Skeletal muscle satellite cell (primary cell): ENCODE data around the gene CHD5.

ENCODE experiments used
- H3K27me3 ChIP-seq: 2 replicates; pipeline ENCODE4 v1.7.0; 2013; ENCODE audit warnings: low read length; ENCODE audit not compliant: control insufficient read depth, insufficient read depth
- H3K36me3 ChIP-seq: 2 replicates; pipeline ENCODE4 v1.7.0; 2013; ENCODE audit warnings: mild to moderate bottlenecking, control low read depth, low read length; ENCODE audit not compliant: insufficient read depth
- H3K4me1 ChIP-seq: 2 replicates; pipeline ENCODE4 v1.7.0; 2013; ENCODE audit warnings: low read length; ENCODE audit not compliant: control insufficient read depth, insufficient read depth
- H3K4me2 ChIP-seq: 2 replicates; pipeline ENCODE4 v1.7.0; 2013; ENCODE audit warnings: mild to moderate bottlenecking, low read length
- H3K4me3 ChIP-seq: 2 replicates; pipeline ENCODE4 v1.7.0; 2013; ENCODE audit warnings: low read length
- H3K9ac ChIP-seq: 2 replicates; pipeline ENCODE4 v1.7.0; 2013; ENCODE audit warnings: mild to moderate bottlenecking, low read depth, low read length, moderate library complexity
- H3K9me3 ChIP-seq: replicated peaks from 2 replicates; pipeline ENCODE4 v1.7.0; 2013; ENCODE audit warnings: mild to moderate bottlenecking, control low read depth, low read length

The CHD5 gene

GRCh38 chr1:6126521-6127067, 53.5 kb downstream of the CHD5 start:
- no peaks in the 10 kb centered on the region for H3K9me3 ChIP-seq
- H3K36me3 ChIP-seq: no peaks in the 10 kb centered on the region
- peaks cover 17% of the 10 kb centered on the region for H3K27me3 ChIP-seq
- H3K4me3 ChIP-seq: no peak overlapping the region
- peaks cover 2% of the 10 kb centered on the region for H3K4me1 ChIP-seq
- H3K4me2 ChIP-seq: no peak overlapping the region
- H3K9ac ChIP-seq: no peak overlapping the region

GRCh38 chr1:6126028-6126427, 54.1 kb downstream of the CHD5 start:
- Histone ChIP-seq H3K4me2 (no peak overlapping the region), H3K9ac (no peak overlapping the region), H3K36me3 (no peaks in the 10 kb centered on the region), H3K27me3 (peaks cover 11% of the 10 kb centered on the region), H3K4me1 (peaks cover 2% of the 10 kb centered on the region), H3K9me3 (no peaks in the 10 kb centered on the region), H3K4me3 (no peak overlapping the region)

- peaks cover 2% of the 10 kb centered on the region for H3K4me1 ChIP-seq
- peaks cover 9% of the 10 kb centered on the region for H3K27me3 ChIP-seq
- no peaks in the 10 kb centered on the region for H3K9me3 ChIP-seq
- no peak overlapping the region for H3K4me3 ChIP-seq
- H3K4me2 ChIP-seq: no peak overlapping the region
- no peaks in the 10 kb centered on the region for H3K36me3 ChIP-seq
- H3K9ac ChIP-seq: no peak overlapping the region
These were observed 54.8 kb downstream of the CHD5 start for GRCh38 chr1:6125366-6125765.

- Histone ChIP-seq H3K4me1 (peaks cover 2% of the 10 kb centered on the region), H3K4me3 (no peak overlapping the region), H3K27me3 (peaks cover 9% of the 10 kb centered on the region), H3K9ac (no peak overlapping the region), H3K9me3 (no peaks in the 10 kb centered on the region), H3K36me3 (no peaks in the 10 kb centered on the region), H3K4me2 (no peak overlapping the region)
These were observed 55.3 kb downstream of the CHD5 start for GRCh38 chr1:6124746-6125365.

GRCh38 chr1:6124341-6124740, 55.8 kb downstream of the CHD5 start:
- Histone ChIP-seq H3K9me3 (no peaks in the 10 kb centered on the region), H3K4me3 (no peak overlapping the region), H3K27me3 (peaks cover 9% of the 10 kb centered on the region), H3K9ac (no peak overlapping the region), H3K4me2 (no peak overlapping the region), H3K4me1 (peaks cover 2% of the 10 kb centered on the region), H3K36me3 (no peaks in the 10 kb centered on the region)

GRCh38 chr1:6123816-6124215, 56.3 kb downstream of the CHD5 start:
- Histone ChIP-seq H3K27me3 (peaks cover 5% of the 10 kb centered on the region), H3K9me3 (no peaks in the 10 kb centered on the region), H3K9ac (no peak overlapping the region), H3K4me3 (no peak overlapping the region), H3K4me2 (no peak overlapping the region), H3K4me1 (peaks cover 2% of the 10 kb centered on the region), H3K36me3 (no peaks in the 10 kb centered on the region)

GRCh38 chr1:6123083-6123482, 57.0 kb downstream of the CHD5 start:
- Histone ChIP-seq H3K9me3 (no peaks in the 10 kb centered on the region), H3K4me1 (peaks cover 2% of the 10 kb centered on the region), H3K4me3 (no peak overlapping the region), H3K27me3 (peaks cover 3% of the 10 kb centered on the region), H3K9ac (no peak overlapping the region), H3K4me2 (no peak overlapping the region), H3K36me3 (no peaks in the 10 kb centered on the region)

- Histone ChIP-seq H3K4me3 (no peak overlapping the region), H3K9me3 (no peaks in the 10 kb centered on the region), H3K4me2 (no peak overlapping the region), H3K27me3 (peaks cover 2% of the 10 kb centered on the region), H3K9ac (no peak overlapping the region), H3K4me1 (no peaks in the 10 kb centered on the region), H3K36me3 (no peaks in the 10 kb centered on the region)
These were observed 58.3 kb downstream of the CHD5 start for GRCh38 chr1:6121651-6122370.

GRCh38 chr1:6121021-6121421, 59.1 kb downstream of the CHD5 start:
- Histone ChIP-seq H3K36me3 (no peaks in the 10 kb centered on the region), H3K4me3 (no peak overlapping the region), H3K4me1 (no peaks in the 10 kb centered on the region), H3K4me2 (no peak overlapping the region), H3K27me3 (no peaks in the 10 kb centered on the region), H3K9me3 (no peaks in the 10 kb centered on the region), H3K9ac (no peak overlapping the region)

- Histone ChIP-seq H3K4me3 (no peak overlapping the region), H3K4me2 (no peak overlapping the region), H3K27me3 (peaks cover 3% of the 10 kb centered on the region), H3K4me1 (no peaks in the 10 kb centered on the region), H3K9ac (no peak overlapping the region), H3K36me3 (no peaks in the 10 kb centered on the region), H3K9me3 (peaks cover 4% of the 10 kb centered on the region)
These were observed 61.7 kb downstream of the CHD5 start for GRCh38 chr1:6118415-6118814.

GRCh38 chr1:6117624-6118023, 62.5 kb downstream of the CHD5 start:
- H3K9ac ChIP-seq: no peak overlapping the region
- no peak overlapping the region for H3K4me3 ChIP-seq
- peaks cover 4% of the 10 kb centered on the region for H3K9me3 ChIP-seq
- no peaks in the 10 kb centered on the region for H3K36me3 ChIP-seq
- H3K4me1 ChIP-seq: no peaks in the 10 kb centered on the region
- peaks cover 11% of the 10 kb centered on the region for H3K27me3 ChIP-seq
- no peak overlapping the region for H3K4me2 ChIP-seq

GRCh38 chr1:6117064-6117463, 63.1 kb downstream of the CHD5 start:
- Histone ChIP-seq H3K4me1 (no peaks in the 10 kb centered on the region), H3K4me3 (no peak overlapping the region), H3K9ac (no peak overlapping the region), H3K36me3 (no peaks in the 10 kb centered on the region), H3K9me3 (peaks cover 4% of the 10 kb centered on the region), H3K27me3 (peaks cover 17% of the 10 kb centered on the region), H3K4me2 (no peak overlapping the region)
